ENCODE measurements around the gene ERF.
A peak's percentile ranks its signal among the peaks of the same experiment; 100 is the strongest.
"Not testable (repeated sequence)": the region's sequence is repeated elsewhere in the genome, so short reads cannot be mapped to it uniquely, and the experiment has no call there.

Gene ERF

DNA sequence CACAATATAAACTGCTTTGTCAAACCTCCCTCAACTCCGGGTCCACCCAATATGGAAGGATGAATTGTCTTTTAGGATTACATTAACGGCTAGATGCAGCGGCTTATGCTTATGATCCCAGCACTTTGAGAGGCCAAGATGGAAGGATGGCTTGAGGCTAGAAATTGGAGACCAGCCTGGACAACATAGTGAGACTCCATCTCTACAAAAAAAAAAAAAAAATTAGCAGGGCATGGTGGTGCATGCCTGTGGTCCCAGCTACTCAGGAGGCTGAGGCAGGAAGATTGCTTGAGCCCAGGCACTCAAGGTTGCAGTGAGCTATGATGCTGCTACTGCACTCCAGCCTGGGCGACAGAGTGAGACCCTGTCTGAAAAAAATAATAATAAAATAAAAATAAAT is 11.2 kb upstream of the ERF start:
- not testable (repeated sequence) for DNase-seq (ENCODE audit: low read depth)

GRCh38 chr19:42261763-42262162 is 6.8 kb upstream of the ERF start:
- no peak for DNase-seq (ENCODE audit: low read depth)
- H3K4me3 ChIP-seq (ENCODE audit: low read depth, low read length): no peak overlapping the region

More for the DNA sequence above, 11.2 kb upstream of the ERF start:
- not testable (repeated sequence) for H3K4me3 ChIP-seq (ENCODE audit: low read depth, low read length)

DNA sequence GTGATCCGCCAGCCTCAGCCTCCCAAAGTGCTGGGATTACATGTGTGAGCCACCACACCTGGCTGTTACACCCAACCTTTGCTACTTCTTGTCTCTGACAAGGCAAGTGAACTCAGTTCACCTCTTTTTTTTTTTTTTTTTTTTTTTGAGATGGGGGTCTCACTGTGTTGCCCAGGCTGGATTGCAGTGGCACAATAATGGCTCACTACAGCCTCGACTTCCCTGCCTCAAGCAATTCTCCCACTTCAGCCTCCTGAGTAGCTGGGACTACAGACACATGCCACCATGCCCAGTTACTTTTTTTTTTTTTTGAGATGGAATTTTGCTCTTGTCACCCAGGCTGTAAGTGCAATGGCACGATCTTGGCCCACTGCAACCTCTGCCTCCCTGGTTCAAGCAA is 2.9 kb upstream of the ERF start:
- not testable (repeated sequence) for DNase-seq (ENCODE audit: low read depth); H3K4me3 ChIP-seq (ENCODE audit: low read depth, low read length)

GRCh38 chr19:42255766-42256745 is 1.1 kb upstream of the ERF start:
- no peak for DNase-seq (ENCODE audit: low read depth)
- peak overlapping the region; percentile 99 for H3K4me3 ChIP-seq (ENCODE audit: low read depth, low read length)

DNA sequence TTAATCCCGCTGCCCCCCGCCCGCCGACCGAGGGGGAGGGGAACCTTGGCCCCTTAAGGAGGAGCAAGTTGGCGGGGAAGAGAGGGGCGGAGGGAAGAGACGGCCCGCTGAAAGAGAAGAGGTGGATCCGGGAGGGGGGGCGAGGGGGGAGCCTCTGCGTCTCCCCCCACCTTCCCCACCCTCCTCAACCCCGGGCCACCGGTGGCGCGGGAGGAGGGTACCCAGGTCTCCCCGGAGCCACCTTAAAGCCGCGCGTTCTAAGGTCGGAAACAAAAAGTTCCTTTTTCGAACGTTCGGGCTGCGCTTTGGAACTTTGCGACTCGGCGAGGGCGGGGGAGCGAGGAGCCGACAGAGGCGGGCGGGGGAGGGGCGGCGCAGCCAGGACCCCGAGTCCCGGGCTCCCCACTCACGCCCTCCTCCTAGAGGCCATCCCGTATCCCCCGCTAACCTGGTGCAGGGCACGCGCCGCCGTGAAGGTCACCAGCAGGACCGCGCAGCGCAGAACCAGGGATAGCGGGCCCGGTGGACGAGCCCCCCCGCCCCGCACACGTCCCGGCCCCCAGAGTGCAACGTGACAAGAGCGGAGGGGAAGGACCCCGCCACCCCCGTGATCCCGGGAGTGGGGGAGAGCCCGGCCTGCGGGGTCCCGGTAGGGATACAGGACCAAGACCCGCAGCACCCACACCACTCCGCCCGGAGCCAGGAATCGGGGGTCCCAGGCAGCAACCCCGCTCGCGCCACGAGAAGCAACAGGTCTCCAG is 659 bp downstream of the ERF start:
- H3K4me3 ChIP-seq (ENCODE audit: low read depth, low read length): peak overlapping the region; percentile 99
- DNase-seq (ENCODE audit: low read depth): no peak

GRCh38 chr19:42253245-42254088 is 1.5 kb downstream of the ERF start:
- peak overlapping the region; percentile 99 for H3K4me3 ChIP-seq (ENCODE audit: low read depth, low read length)
- no peak for DNase-seq (ENCODE audit: low read depth)

DNA sequence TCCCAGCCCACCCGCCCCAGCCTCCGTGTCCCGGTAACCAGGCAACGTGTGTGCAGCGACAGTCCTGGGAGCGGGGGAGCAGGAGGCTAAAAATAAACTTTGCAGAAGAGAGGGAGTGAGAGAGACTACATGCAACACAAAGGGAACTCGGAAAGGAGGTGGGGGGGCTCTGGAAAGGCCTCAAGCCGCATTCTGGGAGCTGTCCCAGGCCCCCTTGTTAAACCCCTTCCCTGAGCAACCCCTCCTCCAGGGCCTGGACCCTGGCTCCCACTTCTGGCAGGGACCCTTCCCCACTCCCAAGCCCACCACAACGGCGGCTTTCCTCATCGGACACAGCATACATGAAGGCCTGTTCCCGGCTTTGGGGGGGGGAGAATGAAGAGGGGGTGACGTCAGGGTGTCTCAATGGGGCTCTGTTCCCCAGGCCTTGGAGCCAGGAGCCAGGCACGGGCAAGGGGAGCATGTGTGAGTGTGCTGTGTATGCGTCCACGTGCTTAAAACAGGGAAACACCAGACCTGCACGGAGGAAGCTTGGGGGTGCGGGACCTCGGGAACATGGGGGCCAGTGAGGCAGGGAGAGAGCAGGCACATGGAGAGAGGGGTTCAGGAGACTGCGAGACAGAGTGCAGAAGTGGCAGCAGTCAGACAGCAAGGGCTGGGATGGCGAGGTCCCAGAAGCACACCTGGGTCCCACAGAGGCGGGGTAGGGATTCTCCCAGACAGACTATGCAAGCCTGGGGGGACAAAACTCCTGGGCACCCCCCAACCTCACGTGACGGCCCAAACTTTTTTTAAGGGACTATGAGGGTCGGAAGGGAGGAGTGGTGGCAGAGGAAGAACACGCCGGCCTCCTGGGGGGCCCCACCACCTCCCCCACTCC is 2.3 kb downstream of the ERF start:
- peak overlapping the region; percentile 99 for H3K4me3 ChIP-seq (ENCODE audit: low read depth, low read length)
- DNase-seq (ENCODE audit: low read depth): no peak

DNA sequence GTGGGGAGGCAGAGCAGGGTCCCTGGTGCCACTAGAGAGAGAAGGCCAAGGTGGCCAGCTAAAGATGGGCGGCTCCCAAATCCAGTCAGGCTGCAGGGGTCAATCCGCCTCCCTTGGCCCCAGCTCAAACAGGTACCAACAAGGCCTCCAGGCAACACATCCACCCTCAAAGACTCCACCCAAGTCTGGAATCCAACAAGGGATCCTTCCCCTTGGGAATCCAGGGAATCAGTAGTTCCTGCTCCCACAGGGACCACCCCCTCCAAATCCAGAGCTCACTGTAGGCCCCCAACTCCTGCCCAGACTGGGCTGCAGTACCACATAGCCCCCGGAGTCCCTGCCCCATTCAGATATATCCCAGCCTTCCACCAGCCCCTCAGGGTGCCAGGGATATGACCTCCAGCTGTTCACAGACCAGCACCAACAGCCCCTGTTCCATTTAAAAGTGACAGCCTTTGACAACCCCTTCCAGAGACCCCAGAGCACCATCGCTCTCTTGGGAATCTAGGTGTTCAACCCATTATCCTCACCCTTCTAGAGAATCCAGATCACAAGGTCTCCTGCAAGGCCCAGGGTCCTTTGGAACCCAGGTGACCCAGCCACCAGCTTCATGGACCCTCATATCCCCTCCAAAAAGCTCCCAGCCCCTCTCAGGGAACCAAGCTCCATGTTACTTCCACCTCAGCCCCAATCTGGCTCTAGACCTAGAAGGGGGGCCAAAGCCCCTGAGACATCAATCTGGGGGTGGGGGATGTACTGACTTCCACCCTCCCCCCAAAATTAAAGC is 3.2 kb downstream of the ERF start:
- H3K4me3 ChIP-seq (ENCODE audit: low read depth, low read length): peak overlapping the region; percentile 99
- no peak for DNase-seq (ENCODE audit: low read depth)

DNA sequence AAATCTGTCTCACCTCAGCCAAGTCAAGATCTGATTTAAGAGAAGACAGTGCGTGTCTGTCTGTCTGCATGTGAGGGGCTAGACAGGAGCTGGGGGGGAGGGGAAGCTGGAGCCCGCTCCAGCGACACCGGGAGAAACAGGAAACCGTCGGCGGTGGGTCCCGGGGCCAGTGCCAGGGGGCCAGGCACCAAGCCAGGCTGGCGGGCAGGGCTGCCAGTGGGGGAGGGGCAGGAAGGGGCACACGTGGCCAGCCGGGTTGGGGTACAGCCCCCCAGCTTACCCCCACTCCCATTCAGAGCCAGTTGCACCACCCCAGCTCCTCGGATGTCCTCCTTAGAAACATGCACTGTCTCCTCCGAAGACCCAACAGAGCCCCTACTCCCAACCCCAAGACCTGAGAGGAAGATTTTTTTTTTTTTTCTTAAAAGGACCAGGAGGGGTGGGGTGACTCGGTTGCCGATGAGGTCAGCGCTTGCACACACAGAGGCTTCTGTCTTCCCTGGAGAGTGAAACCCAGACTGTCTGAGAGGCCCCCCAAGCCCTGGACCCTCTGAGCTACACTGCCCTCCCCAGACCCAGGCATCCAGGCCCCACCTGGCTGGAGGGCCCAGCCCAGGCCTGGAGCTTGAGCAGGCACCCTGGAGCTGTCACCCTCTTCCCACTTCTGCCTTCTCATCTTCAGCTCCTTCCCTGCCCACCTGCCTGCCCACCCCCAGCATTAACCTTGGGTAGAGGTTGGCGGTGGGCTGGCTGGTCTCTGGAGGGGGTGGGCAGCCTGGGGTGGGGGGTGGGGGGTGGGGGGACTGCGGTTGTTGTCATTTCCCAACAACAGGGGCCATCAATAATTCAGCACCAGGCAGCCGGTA is 4.0 kb downstream of the ERF start:
- peak overlapping the region; percentile 99 for H3K4me3 ChIP-seq (ENCODE audit: low read depth, low read length)
- no peak for DNase-seq (ENCODE audit: low read depth)

DNA sequence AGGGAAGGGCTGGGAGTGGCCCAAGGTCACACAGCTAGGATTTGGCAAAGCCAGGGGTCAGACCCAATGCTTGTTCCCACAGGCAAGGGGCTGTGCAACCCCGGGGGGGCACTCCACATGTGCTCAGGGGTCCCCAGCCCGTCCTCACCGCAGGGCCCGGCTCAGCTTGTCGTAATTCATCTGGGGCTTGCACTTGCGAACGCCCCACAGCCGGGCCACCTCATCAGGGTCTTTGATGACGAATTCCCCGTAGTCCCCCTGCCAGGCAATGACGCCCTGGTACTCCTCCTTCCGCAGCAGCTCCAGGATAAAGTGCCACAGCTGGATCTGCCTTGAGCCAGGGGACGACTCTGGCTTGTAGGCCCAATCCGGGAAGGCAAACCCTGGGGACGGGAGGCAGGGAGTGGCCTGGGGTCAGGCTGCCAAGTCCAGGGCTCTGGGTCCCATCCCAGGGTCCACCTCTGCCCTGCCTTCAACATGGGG is 4.7 kb downstream of the ERF start:
- DNase-seq (ENCODE audit: low read depth): no peak
- no peak overlapping the region for H3K4me3 ChIP-seq (ENCODE audit: low read depth, low read length)

GRCh38 chr19:42249769-42250168 is 5.2 kb downstream of the ERF start:
- no peak for DNase-seq (ENCODE audit: low read depth)
- no peak overlapping the region for H3K4me3 ChIP-seq (ENCODE audit: low read depth, low read length)

DNA sequence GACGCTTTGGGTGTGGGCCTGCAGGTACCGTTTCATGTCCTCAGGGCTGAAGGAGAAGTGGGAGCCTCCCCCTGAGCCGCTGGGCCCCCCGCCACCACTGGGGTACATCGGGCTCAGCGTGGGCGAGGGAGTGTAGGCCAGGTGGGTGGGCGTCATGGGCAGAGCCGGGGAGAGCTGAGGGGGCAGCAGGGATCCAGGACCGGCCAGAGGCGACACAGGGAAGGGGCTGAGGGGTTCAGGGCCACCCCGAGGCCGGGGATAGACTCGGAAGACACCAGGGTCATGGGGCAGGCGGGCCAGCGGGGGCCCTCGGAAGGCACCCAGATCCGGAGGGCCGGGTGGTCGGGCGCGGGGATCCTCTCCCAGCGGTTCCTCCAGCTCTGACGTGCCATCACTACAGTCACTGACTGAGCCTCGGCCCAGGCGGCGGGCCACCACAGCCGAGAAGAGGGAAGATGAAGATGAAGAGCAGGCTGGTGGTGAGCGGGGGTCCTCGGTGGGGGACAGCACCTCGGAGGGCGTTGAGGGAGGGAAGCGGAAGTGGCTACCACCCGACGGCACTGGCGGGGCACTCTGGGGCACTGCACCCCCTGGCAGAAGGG is 5.7 kb downstream of the ERF start:
- DNase-seq (ENCODE audit: low read depth): no peak
- H3K4me3 ChIP-seq (ENCODE audit: low read depth, low read length): no peak overlapping the region

DNA sequence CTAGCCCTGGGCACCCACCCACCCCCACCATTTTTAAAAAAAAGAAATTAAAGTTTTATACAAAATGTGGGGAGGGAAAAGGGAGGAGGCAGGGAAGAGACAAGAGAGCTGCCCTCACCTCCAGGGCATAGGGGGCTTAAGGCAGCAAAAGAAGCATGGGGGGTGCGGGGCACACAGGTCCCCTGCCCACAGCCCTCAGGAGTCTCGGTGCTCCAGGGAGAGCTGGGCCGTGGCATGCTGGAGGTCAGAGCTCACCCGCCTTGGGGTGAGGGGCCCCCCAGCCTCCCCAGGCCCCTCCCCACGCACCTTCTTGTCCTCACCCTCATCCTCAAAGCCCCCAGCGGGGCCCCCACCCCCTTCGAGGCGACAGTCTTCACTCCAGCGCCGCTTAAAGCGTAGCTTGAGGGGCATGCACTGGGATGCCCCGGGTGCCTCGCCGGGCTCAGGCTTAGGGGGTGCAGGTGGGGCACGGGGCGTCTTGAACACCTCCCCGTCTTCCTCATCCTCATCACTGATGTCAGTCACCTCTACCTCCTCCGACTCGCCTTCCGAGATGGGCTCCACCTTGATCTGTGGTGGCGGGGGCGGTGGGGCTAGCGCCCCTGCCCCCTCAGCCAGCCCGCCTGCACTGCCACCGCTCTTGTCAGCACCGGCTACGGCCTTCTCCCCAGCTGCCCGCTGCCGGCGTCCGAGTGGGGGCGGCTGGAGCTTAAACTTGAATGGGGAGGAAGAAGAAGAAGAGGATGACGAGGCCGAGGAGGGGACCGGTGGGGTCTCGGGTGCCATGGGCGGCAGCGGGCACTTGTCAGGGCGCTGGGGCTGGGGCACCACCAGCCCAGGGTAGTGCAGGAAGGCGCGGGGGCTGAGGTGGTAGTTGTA is 6.4 kb downstream of the ERF start:
- no peak overlapping the region for H3K4me3 ChIP-seq (ENCODE audit: low read depth, low read length)
- DNase-seq (ENCODE audit: low read depth): no peak

DNA sequence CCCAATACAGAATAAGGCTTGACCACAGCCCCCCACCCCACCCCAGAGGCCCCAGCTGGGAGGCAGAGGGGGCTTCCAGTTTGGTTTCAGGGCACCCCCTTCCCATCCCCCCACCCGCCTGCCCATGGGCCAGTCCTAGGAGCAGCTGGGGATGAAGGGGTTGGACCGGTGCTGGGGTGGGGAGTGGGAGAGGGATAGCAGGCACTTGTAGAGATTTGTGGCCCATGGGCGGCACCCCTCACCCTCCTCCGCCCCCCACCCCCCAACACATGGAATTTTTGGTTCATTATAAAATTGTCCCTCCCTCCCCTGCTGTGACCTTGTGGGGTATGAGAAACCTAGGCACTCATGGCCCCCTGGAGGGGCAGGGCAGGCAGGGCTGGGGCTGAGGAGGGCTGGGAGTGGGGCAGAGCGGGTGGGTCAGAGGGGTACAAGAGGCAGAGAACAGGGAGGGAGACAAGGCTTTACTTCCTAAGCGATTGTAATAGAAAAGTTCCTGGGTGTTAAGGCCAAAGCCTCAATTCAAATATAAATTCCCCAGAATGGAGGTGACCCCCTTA is 7.2 kb downstream of the ERF start:
- no peak overlapping the region for H3K4me3 ChIP-seq (ENCODE audit: low read depth, low read length)
- no peak for DNase-seq (ENCODE audit: low read depth)

DNA sequence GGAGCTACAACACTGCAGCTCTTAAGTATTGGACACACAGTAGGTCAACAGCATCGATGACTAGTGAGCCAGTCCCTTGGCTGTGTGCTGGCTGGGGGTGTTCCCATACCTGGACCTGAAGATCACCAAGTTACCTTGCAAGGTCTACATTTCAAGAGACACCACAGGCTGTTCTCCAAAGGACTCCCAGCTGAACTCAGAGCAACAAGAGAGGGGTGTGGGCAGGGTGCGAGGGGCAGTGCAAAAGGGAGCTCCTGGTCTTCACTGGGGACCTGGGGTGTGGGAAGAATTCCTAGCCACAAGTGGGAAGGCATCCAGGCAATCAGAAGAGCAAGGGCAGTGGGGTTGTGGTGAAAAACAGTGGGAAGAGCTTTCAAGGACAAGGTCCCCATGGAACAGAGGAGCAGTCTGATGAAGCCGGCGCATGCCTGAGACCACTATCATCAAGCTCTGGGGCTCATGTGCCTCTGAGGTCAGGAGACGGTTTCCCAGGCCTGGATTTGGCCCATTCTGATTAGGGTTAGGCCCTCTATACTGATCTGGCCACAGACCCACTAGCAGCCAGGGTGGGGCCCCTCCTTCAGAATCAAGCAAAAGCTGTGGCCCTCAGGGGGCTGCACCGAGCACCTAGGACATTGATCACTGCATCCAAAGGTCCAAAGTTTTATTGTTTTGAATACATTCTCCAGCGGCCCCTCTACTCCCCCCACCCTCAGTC is 7.8 kb downstream of the ERF start:
- DNase-seq (ENCODE audit: low read depth): no peak
- H3K4me3 ChIP-seq (ENCODE audit: low read depth, low read length): no peak overlapping the region

All from skeletal muscle cell (primary cell).